ENCODE measurements around the gene LCMT1. TPM values are rescaled to one million over a fixed set of nuclear protein-coding genes. Genes with fewer than 3 reads are reported as not detected.

LCMT1 gene
- total and polyA plus RNA-seq, 3 donors from 2014 or later: 89.0 to 101 (median 89.1) TPM

GRCh38 chr16:25143928-25144327, 32.4 kb downstream of the LCMT1 start:
- intact Hi-C loops (cut with DNase I; ENCODE audit: low total_unique reads): no loop called here
- H3K27ac ChIP-seq: no peak overlapping the region
- WGBS, 2 donors: 42 to 58% methylated on average over 2 of the region's 2 CpGs
- TF ChIP-seq, protein P1, sequence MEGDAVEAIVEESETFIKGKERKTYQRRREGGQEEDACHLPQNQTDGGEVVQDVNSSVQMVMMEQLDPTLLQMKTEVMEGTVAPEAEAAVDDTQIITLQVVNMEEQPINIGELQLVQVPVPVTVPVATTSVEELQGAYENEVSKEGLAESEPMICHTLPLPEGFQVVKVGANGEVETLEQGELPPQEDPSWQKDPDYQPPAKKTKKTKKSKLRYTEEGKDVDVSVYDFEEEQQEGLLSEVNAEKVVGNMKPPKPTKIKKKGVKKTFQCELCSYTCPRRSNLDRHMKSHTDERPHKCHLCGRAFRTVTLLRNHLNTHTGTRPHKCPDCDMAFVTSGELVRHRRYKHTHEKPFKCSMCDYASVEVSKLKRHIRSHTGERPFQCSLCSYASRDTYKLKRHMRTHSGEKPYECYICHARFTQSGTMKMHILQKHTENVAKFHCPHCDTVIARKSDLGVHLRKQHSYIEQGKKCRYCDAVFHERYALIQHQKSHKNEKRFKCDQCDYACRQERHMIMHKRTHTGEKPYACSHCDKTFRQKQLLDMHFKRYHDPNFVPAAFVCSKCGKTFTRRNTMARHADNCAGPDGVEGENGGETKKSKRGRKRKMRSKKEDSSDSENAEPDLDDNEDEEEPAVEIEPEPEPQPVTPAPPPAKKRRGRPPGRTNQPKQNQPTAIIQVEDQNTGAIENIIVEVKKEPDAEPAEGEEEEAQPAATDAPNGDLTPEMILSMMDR (IDR thresholded peaks at IDR 0.05): peak in 1 of 3 experiments; percentile 20
- TF ChIP-seq POLR2A (IDR thresholded peaks at IDR 0.05): no peak
- peaks cover 8% of the 10 kb centered on the region for H3K4me1 ChIP-seq
- no peak for DNase-seq
- H3K36me3 ChIP-seq (ENCODE audit: low read depth, missing control alignments): no peaks in the 10 kb centered on the region
- H3K9me3 ChIP-seq: no peaks in the 10 kb centered on the region
- no peaks in the 10 kb centered on the region for H3K27me3 ChIP-seq
- H3K4me3 ChIP-seq: no peak overlapping the region

DNA sequence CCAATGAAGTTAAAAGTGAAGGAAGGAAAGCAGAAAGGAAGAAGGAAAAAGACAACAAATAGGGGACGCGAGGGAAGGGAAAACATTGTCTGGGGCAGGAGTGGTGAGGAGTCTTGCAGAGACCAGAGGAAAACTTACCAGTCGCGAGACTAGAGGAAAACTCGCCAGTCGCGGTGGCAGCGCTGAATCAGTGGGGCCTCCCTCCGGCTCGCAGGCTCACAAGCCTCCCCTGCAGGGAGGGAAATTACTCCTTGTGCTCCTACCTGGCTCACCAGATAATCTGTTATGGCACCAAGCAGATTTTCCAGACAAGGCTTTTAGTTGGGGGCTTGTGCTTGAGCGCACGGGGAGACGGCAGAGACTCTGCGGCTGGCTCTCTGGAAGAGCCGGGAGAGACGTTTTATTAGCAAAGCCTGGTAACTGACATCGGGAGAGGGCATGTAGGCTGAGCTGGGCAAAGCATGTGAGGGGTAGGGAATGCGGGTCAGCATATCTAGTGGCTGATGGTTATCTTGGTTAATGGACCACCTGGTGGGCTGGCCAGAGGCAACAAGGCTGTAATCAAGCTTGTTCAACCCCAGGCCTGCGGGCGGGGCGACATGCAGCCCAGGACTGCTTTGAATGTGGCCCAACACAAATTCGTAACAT, 37.1 kb downstream of the LCMT1 start:
- WGBS, 2 donors: 85 to 94% methylated on average over 16 to 22 of the region's 22 CpGs
- Histone ChIP-seq H3K27ac (no peak overlapping the region), H3K27me3 (no peaks in the 10 kb centered on the region), H3K36me3 (ENCODE audit: low read depth, missing control alignments) (no peaks in the 10 kb centered on the region), H3K4me1 (peaks cover 13% of the 10 kb centered on the region), H3K4me3 (no peak overlapping the region), H3K9me3 (no peaks in the 10 kb centered on the region)
- intact Hi-C loops (cut with DNase I; ENCODE audit: low total_unique reads): no loop called here
- DNase-seq: no peak
- no peak for TF ChIP-seq POLR2A (IDR thresholded peaks at IDR 0.05)
- TF ChIP-seq, protein P1 (IDR thresholded peaks at IDR 0.05): no peak

DNA sequence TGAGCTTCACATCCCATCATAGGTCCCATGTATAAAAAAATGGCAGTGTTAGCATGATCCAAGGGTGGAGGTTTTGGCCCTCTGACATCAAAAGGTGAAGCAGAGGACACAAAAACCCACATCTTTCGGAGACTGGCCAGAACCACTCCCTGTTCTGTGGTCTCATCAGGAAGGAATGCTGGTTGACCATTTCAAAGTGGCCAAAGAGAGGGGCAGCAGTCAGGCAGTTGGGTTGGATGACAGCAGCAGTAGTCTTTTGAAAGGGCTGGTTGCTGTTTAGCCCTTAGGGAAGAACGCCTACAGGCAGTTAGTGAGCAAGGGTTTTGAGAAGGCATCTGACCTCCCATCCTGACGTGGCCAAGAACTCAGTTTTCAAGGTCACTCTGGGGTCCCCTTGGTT, 40.5 kb downstream of the LCMT1 start:
- WGBS, 2 donors: 41 to 47% methylated on average over 3 of the region's 3 CpGs
- H3K27me3 ChIP-seq: no peaks in the 10 kb centered on the region

DNA sequence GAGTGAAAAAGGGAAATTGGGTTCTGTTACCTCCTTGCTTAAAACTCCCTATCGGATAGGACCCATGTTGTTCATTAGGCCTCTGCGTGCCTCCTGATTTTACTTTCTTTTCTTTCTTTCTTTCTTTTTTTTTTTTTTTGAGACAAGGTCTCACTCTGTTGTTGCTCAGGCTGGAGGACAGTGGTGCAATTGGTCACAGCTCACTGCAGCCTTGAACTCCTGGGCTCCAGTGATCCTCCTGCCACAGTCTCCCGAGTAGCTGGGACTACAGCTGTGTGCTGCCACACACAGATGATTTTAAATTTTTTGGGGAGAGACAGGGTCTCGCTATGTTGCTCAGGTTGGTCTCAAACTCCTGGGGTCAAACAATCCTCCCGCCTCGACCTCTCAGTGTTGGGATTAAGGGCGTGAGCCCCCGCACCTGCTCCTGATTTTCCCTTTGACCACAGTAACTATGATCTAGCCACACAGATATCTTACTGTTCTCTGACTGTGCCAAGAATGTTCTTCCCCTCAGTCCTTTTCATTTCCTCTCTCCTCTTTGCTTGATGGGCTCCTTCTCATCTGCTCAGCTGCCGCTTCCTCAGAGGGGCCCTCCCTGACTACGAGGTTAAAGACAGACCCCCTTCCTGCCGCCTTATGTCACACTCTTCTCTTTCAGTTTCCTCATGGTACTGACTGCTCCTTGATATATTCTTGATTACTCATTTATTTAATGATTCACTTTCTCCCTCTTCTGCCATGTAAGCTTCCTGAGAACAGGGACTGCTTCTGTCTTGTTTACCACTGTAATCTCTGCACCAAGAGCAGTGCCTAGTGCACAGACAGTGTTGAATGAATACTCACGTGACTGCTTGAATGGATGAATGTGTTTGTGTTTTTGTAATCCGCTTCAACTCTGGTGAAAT, 44.3 kb downstream of the LCMT1 start:
- WGBS, 2 donors: 63 to 76% methylated on average over 13 of the region's 13 CpGs
- no peak for DNase-seq
- H3K36me3 ChIP-seq (ENCODE audit: low read depth, missing control alignments): no peaks in the 10 kb centered on the region
- intact Hi-C loops (cut with DNase I; ENCODE audit: low total_unique reads): no loop called here
- H3K27ac ChIP-seq: peak overlapping the region; percentile 59 to 73
- no peaks in the 10 kb centered on the region for H3K9me3 ChIP-seq
- H3K4me1 ChIP-seq: peaks cover 63% of the 10 kb centered on the region
- no peak overlapping the region for H3K4me3 ChIP-seq
- H3K27me3 ChIP-seq: no peaks in the 10 kb centered on the region
- TF ChIP-seq, protein P1 (IDR thresholded peaks at IDR 0.05): no peak
- TF ChIP-seq POLR2A (IDR thresholded peaks at IDR 0.05): no peak

More for the DNA sequence above, 40.5 kb downstream of the LCMT1 start:
- H3K9me3 ChIP-seq: no peaks in the 10 kb centered on the region
- no peak for DNase-seq
- TF ChIP-seq, protein P1 (IDR thresholded peaks at IDR 0.05): no peak
- TF ChIP-seq POLR2A (IDR thresholded peaks at IDR 0.05): no peak
- intact Hi-C loops (cut with DNase I; ENCODE audit: low total_unique reads): no loop called here
- no peak overlapping the region for H3K4me3 ChIP-seq
- H3K36me3 ChIP-seq (ENCODE audit: low read depth, missing control alignments): no peaks in the 10 kb centered on the region
- peak overlapping the region; percentile 56 for H3K27ac ChIP-seq
- H3K4me1 ChIP-seq: peaks cover 33% of the 10 kb centered on the region

Data from testis (tissue), 3 donors.